C1 segment of cervical spinal cord (tissue), 14 donors: ENCODE results near the gene CDK6.
A peak's percentile ranks its signal among the peaks of the same experiment; 100 is the strongest.

Source experiments
- DNase-seq, 14 donors: peaks; one replicate each; lab custom pipeline; 2025; lab: John Stamatoyannopoulos, UW

CDK6 gene

GRCh38 chr7:92847305-92847704 is 10.9 kb upstream of the CDK6 start:
- DNase-seq, result no peak

GRCh38 chr7:92845736-92846135 is 9.4 kb upstream of the CDK6 start:
- no peak for DNase-seq

GRCh38 chr7:92843781-92844180 is 7.4 kb upstream of the CDK6 start:
- DNase-seq, result no peak

GRCh38 chr7:92843034-92843760 is 6.8 kb upstream of the CDK6 start:
- no peak for DNase-seq

- no peak for DNase-seq
Observed at GRCh38 chr7:92841192-92841591, 4.8 kb upstream of the CDK6 start.

GRCh38 chr7:92840316-92840715 is 3.9 kb upstream of the CDK6 start:
- no peak for DNase-seq

GRCh38 chr7:92839901-92840300 is 3.5 kb upstream of the CDK6 start:
- DNase-seq, result no peak

GRCh38 chr7:92838934-92839333 is 2.6 kb upstream of the CDK6 start:
- no peak for DNase-seq

GRCh38 chr7:92837000-92837749 is 802 bp upstream of the CDK6 start:
- peak in 1 of 14 donors; percentile 26 for DNase-seq

- peak in 2 of 14 donors; percentile 16 to 37 for DNase-seq
Observed at GRCh38 chr7:92835851-92836488, 403 bp downstream of the CDK6 start.

- DNase-seq, result peak in 6 of 14 donors; percentile 14 to 45 (median 36)
Observed at GRCh38 chr7:92835261-92835850, 1.0 kb downstream of the CDK6 start.

- peak in 5 of 14 donors; percentile 10 to 46 (median 30) for DNase-seq
Observed at GRCh38 chr7:92834507-92835260, 1.7 kb downstream of the CDK6 start.

- peak in 12 of 14 donors; percentile 10 to 79 (median 63) for DNase-seq
Observed at GRCh38 chr7:92833766-92834506, 2.4 kb downstream of the CDK6 start.

- DNase-seq, result peak in 12 of 14 donors; percentile 31 to 85 (median 70)
Observed at GRCh38 chr7:92833024-92833765, 3.2 kb downstream of the CDK6 start.

GRCh38 chr7:92832534-92833023 is 3.8 kb downstream of the CDK6 start:
- DNase-seq, result no peak

- no peak for DNase-seq
Observed at GRCh38 chr7:92831716-92832533, 4.4 kb downstream of the CDK6 start.

- DNase-seq, result no peak
Observed at GRCh38 chr7:92830532-92831110, 5.8 kb downstream of the CDK6 start.

- DNase-seq, result no peak
Observed at GRCh38 chr7:92830027-92830426, 6.3 kb downstream of the CDK6 start.
